GM19395 (cell line): ENCODE results near the gene CCDC187.

ENCODE experiments used
- ATAC-seq: cut with Tn5 transposase; IDR thresholded peaks from one replicate; pipeline ENCODE4 v1.9.1; 2021; ENCODE audit warnings: mild to moderate bottlenecking, moderate library complexity; ENCODE audit not compliant: unreplicated experiment

Gene CCDC187

GRCh38 chr9:136257381-136258298 is 46.3 kb downstream of the CCDC187 start:
- ATAC-seq, result no peak

- no peak for ATAC-seq
These were observed 47.7 kb downstream of the CCDC187 start for GRCh38 chr9:136255896-136256890.

- no peak for ATAC-seq
These were observed 48.7 kb downstream of the CCDC187 start for GRCh38 chr9:136255166-136255538.

GRCh38 chr9:136254381-136255165 is 49.3 kb downstream of the CCDC187 start:
- no peak for ATAC-seq

GRCh38 chr9:136253246-136254130 is 50.4 kb downstream of the CCDC187 start:
- no peak for ATAC-seq

- no peak for ATAC-seq
These were observed 51.0 kb downstream of the CCDC187 start for GRCh38 chr9:136252846-136253245.

- ATAC-seq, result no peak
These were observed 51.6 kb downstream of the CCDC187 start for GRCh38 chr9:136252281-136252680.

- ATAC-seq, result no peak
These were observed 52.4 kb downstream of the CCDC187 start for GRCh38 chr9:136251264-136252115.

GRCh38 chr9:136250676-136251075 is 53.2 kb downstream of the CCDC187 start:
- no peak for ATAC-seq

GRCh38 chr9:136249877-136250559 is 53.9 kb downstream of the CCDC187 start:
- ATAC-seq, result no peak

GRCh38 chr9:136248951-136249876 is 54.7 kb downstream of the CCDC187 start:
- no peak for ATAC-seq

GRCh38 chr9:136247947-136248637 is 55.8 kb downstream of the CCDC187 start:
- no peak for ATAC-seq

GRCh38 chr9:136247551-136247916 is 56.4 kb downstream of the CCDC187 start:
- no peak for ATAC-seq

- ATAC-seq, result no peak
These were observed 56.9 kb downstream of the CCDC187 start for GRCh38 chr9:136246849-136247550.

GRCh38 chr9:136245219-136246150 is 58.4 kb downstream of the CCDC187 start, which contains the start of gene QSOX2:
Gene QSOX2, minus strand, starts transcription at chr9:136245812. Its CDS starts 9 bp downstream, at chr9:136245803.
- peak; percentile 48 for ATAC-seq
